ENCODE data around the gene REEP3.

GRCh38 chr10:63504145-63504881 lies 16.9 kb upstream of the REEP3 start:
- no peak for TF ChIP-seq EZH2 (IDR thresholded peaks at IDR 0.05; ENCODE audit: insufficient read depth, poor library complexity, severe bottlenecking)
- TF ChIP-seq EZH2phosphoT487 (IDR thresholded peaks at IDR 0.05; ENCODE audit: insufficient read depth, low read depth): no peak
